NCI-H510A treated with DMSO at 0.1 percent for 48 hours (cell line): ENCODE measurements around the gene PTPN3.
A peak's percentile ranks its signal among the peaks of the same experiment; 100 is the strongest.

Experiments used
- DNase-seq: peaks from one replicate; lab custom pipeline; 2025; lab: John Stamatoyannopoulos, UW

The PTPN3 gene

GRCh38 chr9:109477258-109478050, 20.7 kb downstream of the PTPN3 start:
- DNase-seq: peak; percentile 77

DNA sequence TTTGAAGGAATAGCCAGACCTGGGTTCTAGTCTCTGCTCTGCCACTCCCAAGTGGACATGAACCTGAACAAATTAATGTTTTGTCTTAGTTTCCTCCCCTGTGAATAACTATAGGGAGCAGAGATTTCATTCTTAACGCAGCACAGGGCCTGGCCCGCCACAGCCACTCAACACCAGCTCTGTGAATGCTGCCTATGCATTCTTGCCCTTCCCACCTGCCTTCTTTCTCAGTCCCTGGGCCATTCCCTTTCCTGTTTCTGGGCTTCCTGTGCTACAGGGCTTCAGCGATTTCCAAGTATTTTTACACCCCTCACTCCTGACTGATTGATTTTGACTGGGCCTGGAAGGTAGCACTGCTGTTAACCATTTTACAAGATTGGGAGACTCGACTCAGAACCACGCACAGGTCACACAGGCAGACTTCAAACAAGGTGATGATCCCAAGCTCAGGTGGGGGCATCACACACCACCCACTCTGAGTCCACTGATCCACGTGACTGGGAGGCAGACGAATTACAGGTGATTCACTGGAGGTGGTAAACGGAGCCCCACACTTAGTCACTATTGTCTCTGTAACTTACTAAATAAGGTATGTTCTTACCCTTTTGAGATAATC, 21.4 kb downstream of the PTPN3 start:
- DNase-seq: no peak

GRCh38 chr9:109475526-109475925, 22.6 kb downstream of the PTPN3 start:
- DNase-seq: no peak

- DNase-seq: no peak
Measured at GRCh38 chr9:109474944-109475343, 23.2 kb downstream of the PTPN3 start.

DNA sequence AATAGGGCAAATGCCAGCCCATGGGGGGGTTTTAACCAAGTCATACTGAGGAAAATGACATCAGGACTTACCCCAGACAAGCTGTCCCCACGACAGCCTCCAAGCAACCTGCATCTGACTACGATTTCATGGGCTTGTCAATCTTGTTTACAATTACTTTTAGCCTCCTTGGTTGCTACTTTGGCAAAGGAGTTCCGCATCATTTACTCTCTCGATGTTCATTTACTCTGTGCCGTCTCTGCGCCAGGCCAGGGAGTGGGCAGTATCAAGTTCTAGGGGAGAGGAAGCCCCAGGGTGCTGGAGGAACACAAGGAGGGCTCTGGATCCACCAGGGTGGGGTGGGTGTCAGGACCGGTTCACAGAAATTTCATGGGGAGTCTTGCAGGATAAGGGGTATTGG, 23.9 kb downstream of the PTPN3 start:
- DNase-seq: peak; percentile 34

GRCh38 chr9:109473329-109473728, 24.8 kb downstream of the PTPN3 start:
- DNase-seq: no peak

DNA sequence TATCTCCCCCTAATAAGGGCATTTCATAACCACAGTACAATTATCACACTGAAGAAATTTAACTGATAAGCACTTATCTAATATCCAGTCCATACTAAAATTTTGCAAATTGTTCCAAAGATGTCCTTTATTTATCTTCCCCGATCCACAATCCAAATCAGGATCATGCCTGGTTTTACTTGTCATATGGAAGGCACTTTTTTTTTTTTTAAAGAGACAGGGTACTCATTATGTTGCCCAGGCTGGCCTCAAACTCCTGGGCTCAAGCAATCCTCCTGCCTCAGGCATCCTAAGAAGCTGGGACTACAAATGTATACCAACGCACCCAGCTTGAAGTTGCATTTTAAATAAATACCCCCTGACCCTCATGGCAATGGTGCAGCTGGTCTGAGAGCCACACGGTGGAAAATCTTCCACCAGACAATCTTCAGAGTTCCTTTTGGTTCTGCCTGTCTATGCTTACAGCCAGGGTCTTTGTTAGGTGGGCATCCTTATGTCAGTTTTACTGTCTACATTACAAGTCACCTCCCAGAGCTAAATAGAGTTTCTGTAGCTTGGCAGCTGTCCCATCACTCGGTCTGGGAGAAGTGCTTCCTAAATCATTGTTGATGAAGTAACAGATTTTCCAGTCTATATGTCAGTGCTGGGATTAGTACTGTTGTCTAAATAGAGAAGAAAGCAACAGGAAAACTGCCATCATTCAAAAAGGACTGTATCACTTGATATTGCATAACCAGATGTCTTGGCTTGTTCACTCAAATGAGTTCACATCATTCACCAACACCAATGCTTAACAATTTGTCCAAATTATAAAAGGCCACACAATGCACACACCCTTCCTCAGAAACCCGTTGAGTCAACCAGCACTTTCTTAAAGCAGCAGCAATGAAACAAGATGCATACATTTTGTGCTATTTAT, 26.4 kb downstream of the PTPN3 start:
- DNase-seq: no peak

- DNase-seq: peak; percentile 83
Measured at GRCh38 chr9:109469646-109470358, 28.3 kb downstream of the PTPN3 start.

DNA sequence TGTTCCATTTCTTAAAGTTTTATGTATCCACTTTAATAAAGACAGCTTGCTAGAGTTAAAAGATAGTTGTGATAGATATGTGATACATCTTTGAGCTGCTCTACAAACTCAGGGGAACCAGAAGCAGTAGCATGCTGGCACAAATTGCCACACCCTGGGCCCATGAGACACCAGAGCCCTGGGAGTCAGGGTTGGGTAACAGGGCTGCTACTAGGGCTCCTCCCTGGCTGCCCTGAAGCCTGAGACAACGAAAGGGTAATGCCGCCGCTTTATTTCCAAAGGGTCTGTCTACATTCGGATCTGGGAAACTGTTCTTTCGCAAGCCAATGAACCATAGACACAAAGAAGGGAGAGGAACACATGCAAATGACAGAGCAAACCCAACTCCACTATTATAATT, 29.2 kb downstream of the PTPN3 start:
- no peak for DNase-seq

- DNase-seq: no peak
Measured at GRCh38 chr9:109467936-109468335, 30.2 kb downstream of the PTPN3 start.

DNA sequence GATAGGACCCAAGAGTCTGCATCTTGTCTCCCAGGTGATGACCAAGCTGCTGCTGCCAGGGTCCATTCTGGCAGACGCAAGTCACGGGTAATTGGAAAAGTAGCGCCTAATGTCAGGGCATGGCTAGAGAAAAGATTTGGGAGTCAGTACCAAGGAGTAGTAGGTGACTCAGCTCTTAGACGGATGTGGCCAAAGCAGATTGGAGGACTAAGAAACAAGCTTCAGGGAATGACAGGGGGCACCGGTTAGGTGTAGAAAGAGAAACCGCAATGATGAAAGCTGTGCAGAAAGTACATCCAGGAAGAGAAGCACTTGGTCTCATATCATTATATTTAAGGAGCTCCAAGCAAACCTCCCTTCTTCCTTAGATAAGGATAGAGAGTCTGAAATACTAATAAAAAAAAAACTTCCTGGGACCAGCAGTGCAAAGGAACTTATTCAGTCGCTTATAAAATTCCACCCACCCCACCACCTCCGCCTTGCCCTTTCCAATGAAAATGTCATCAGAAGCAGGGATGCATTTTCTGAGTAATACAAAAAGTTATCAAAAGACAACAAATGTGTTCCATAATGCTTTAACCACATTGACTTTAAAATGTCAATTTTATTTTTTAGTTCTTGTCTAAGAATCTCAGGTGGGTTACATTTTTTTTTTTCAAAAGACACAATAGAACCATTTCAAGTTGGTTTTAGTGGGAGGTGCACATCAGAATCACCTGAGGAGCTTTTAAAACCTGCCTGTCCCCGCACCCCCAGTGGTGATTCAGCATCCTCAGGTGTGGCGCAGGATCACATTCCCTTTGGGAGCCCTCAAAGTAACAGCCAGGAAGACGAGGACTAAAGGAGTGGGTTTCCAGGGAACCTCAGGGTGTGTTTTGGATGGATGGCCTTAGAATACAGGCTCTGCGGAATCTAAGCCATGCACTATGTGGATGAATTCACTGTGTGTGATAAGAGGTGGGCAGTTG, 31.2 kb downstream of the PTPN3 start:
- no peak for DNase-seq

GRCh38 chr9:109463924-109464625, 34.0 kb downstream of the PTPN3 start:
- no peak for DNase-seq

DNA sequence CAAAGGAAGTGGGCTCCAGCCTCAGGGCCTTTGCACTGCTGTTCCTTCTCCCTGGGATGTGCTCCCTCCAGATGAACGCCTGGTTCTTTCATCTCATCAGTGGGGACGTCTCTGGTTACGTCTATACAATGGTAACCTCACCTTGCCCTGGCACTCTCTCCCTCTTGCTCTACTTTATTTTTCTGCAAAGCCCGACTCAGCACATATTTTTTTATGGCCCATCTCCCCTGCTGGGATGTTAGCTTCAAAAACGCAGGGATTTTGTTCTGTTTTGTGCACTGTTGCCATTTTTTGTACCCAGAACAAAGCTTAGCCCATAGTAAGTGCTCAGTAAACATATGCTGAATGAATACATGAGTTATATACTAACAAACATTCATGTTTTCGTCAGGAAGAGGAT, 37.5 kb downstream of the PTPN3 start:
- no peak for DNase-seq

- DNase-seq: no peak
Measured at GRCh38 chr9:109459423-109459822, 38.7 kb downstream of the PTPN3 start.

- DNase-seq: no peak
Measured at GRCh38 chr9:109458453-109459211, 39.5 kb downstream of the PTPN3 start.

DNA sequence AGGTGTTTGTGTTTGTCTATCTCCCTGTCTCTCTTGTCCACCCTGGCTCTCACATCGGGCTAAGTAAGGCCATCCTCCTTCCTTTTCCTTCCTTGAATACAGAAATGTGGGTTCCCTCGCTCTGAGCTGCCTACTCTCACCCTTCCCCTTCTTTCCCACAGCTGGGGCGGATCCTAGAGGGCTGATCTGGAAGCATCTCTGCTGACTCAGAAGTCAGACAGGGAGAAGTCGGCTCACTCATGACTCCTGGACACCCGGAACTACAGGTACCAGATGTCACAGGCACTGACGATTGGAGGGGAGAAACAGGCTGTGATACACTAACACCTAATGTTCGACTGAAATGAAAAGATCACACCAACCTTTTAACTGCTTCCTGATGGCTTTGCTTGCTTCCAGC, 41.3 kb downstream of the PTPN3 start:
- no peak for DNase-seq

GRCh38 chr9:109455861-109456260, 42.2 kb downstream of the PTPN3 start:
- no peak for DNase-seq

GRCh38 chr9:109455391-109455790, 42.7 kb downstream of the PTPN3 start:
- no peak for DNase-seq

GRCh38 chr9:109454601-109455155, 43.4 kb downstream of the PTPN3 start:
- no peak for DNase-seq
